Measurements from ENCODE around the gene SEMA3A.
A peak's percentile ranks its signal among the peaks of the same experiment; 100 is the strongest.
"Not testable (repeated sequence)": the region's sequence is repeated elsewhere in the genome, so short reads cannot be mapped to it uniquely, and the experiment has no call there.

Gene SEMA3A

DNA sequence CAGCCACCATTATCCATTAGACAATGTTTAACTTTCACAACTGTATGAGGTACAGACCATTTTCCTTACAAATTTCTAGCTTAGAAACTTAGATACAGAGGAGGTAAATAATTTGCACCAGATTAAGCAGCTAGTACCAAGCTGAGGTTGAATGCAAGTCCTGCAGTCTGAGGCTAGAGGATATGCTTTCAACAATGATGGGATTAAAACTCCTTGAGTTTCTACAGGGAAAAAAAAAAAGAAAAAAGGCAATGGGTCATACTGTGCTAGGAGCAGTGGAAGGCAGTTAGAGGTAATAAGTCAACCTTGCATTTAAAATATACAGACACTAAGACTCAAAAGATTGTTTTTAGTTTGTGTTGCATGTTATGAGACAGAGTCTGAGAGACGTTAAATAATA is 86.5 kb downstream of the SEMA3A start:
- no peak for DNase-seq

DNA sequence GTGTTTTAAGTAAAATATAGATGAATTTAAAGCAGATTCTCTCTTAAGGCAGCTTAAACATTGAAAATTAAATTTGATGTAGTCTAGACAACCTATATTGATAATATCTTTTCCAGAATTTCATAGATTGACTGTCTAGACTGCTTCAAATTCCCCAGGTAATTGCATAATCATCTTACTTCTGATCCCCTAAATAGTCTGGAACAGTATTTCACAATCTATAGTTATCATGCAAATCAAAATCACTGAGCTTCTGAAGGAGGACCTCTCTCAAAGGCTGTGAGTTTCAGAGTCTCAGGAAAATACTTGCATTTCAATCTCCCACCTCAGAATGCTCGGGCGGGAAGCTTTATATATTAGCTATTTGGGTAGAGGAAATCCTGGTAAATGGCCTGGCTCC is 87.3 kb downstream of the SEMA3A start:
- DNase-seq = no peak

DNA sequence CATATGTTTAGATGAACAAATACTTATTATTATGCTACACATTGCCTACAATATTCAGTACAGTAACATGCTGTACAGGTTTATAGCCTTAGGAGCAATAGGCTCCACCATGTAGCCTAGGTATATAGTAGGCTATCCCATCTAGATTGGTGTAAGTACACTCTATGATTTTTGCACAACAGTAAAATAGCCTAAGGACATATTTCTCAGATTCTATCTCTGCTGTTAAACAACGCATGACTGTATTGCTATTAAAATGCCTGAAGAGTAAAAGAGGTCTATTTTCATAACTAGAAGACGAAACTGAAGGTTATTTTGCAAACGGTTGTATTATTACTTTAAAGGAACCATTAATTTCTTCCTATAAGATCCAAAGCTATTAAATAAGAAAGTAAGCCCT is 88.3 kb downstream of the SEMA3A start:
- DNase-seq = no peak

DNA sequence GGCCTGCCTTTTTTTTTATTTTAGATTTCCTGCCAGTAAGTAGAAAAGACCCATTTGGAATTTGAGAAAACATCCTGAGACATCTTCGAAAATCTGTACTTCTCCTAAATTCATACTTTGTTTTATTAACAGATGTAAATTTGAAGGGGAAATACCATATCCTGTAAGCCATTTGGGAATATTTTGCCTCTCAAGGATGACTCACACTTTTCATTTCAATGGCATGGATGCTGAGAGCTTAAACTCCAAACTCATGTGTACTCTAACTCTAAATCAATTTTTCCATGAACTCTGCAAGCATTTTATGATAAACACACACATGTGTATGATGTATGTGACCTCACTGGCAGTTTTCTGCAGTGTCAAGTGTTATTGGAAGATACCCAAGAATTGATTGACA is 89.0 kb downstream of the SEMA3A start:
- DNase-seq = no peak

DNA sequence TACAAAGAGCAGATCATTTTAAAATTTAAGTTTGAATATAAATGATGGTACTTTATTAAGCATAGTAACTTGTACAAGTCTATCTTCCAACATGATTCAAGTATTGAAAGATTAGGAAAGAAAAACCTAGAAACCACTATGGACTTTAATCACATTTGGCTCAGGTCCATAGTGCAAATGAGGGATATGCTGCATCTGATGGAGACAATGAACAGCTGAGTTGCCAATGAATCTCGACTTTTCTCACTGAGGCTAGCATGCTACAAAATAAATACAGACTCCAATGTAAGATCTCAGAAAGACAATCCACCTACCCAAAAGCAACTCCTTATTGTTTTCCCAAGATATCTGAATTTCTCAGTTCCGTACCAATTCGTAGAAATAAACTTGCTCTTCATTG is 89.8 kb downstream of the SEMA3A start:
- DNase-seq = no peak

DNA sequence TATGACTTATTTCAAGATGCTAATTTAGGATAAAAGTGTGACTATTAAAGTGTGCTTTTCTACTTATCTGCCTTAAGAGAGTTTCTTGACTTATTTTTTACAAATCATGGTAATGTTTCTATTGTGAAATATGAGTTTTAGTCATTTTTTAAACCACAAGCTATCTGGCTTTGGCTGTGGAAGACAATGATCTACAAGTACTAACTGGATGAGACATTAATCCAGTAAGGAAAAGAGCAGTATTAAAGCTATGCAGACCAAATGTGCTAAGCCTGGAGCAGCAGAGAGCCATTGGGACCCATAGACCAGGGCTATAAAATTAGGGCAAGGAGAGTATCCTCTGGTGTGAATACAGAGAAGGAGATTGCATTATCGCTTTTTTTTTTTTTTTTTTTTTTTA is 92.4 kb downstream of the SEMA3A start:
- no peak for DNase-seq

DNA sequence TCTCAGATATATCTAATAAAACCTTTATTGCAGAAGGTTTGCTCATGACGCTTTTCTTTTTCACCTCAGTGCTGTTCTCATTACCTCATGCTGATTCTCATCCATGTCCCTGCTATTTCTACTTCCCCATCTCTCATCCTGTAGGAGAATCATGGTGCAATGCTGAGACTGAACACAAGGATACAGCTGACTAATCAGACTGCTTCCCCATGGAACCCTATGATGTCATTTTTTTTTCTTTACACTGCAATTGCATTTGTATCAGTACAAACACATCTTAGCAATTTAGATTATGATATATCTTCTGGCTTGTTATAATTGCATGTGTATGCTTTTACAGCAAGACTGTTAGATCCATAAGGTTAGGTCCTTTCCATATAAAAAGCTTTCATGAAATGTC is 93.7 kb downstream of the SEMA3A start:
- no peak for DNase-seq

DNA sequence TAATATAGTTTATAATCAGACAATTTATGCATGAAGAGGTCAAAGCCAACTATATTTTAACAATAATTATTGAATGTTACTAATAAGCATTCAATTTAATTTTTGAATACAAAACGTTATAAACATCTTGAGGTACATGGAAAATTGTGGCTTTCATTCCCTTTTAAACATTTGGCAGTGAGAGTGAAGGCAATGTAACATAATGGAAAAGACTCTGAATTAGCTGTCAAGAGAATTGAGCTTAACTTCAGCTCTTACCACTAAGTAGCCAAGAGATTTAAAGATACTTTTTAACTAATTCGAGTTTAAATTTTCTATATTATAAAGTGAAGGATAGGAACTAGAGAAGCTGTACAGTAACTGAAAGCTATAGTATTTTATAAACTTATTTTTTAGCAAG is 98.6 kb downstream of the SEMA3A start:
- DNase-seq = no peak

DNA sequence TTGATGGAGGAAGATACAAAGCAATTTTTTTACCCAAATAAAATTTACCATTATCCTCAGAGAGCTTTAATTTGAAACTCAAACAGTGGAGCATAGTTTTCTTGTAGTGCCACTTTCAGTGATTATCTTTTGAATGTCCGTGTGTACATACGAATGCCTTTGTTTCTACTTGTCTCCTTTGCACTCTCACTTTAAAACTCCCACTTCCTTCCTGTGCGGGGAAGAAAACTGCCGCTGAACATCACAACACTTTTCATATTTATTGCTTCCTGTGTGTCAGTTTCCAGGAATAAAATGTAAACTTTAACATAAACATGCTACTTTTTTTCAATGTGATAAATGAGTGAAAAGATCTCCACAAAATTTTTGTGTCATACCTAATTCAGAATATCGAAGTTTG is 102.4 kb downstream of the SEMA3A start:
- no peak for DNase-seq

DNA sequence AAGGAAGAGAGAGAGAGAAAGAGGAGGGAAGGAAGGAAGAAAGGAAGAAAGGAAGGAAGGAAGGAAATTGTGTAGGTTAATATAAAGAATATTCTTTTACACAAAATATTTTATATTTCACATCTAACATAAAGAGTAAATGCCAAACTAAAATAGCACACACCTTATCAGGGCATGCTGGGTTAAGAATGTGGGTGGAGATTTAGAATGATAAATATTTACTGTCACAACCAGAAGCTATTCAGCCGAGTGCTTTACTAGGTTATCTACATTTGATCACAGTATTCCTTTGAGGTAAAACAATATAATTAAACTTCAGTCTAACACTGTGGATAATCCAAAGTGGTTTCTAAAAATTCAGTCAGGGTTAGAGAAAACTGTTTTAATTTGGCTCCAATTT is 103.3 kb downstream of the SEMA3A start:
- DNase-seq = no peak

DNA sequence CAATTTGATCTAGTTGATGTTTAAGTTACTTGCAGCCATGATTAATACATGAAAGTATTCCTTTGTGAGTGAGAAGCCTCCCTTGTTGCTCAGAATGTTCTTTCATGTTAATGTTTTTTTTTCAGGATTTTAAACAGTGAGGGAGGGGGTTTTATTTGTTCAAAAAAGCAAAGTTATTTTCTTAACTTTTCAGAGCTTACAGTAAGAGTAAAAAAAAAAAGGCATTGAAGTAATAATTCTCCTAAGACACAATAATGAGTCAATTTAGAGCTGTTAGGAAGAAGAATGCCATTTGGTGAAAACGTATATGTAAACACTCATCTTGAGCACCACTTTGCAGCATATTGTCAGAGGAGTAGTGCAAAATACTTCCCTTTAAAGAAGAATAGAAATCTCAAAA is 105.8 kb downstream of the SEMA3A start:
- no peak for DNase-seq

DNA sequence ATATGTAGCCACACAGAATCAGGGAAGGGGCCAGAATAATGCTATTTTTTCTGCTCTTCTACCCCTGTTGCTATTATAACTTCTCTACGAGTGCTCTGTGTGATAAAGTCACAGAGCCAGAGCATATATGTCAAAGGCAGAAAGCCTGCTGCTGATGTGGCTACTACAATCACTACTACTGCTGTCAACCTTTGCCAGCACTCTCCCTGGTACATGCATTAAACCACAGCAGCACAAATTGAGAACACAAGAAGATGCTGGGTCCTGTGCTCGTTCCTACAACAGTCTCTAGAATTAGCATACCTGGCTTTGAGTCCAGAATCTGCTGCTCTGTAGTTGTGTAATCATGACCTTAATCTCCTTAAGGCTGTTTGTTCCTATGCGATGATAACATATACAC is 108.6 kb downstream of the SEMA3A start:
- DNase-seq = no peak

DNA sequence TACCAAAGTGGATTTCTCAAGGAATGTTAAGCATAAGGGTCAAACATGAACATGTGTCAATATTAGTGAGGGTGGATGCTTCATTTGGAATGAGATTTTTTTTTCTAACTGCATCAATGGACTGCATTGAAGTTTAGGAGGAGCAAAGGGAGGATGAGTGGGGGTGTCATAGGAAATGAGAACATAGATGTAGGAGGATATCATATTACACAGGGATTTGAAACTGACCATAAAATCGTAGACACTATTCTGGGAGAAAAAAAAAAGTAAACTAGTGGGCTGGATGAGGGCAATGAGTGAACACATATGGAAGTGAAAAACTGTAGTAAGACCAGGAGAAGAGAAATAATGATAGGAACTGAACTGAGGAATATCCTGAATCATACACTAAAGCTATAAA is 109.4 kb downstream of the SEMA3A start:
- no peak for DNase-seq

DNA sequence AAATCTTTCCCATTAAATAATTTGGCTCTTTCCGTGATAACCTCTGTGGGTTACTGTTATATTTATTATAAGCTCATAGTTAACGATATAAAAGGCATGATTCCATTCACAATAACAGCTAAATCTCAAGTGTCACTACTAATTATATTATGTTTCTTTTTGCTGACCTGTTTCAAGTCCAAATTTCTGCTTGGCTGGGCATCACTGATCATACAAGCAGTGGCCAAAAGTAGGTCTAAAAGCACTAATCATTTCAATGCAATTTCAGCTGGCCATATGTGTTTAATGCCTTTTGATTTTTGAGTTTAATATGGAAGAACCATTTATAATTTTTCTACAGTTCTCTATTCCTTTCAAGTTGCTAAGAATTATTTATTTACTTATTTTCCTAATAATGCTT is 110.7 kb downstream of the SEMA3A start:
- DNase-seq = no peak

DNA sequence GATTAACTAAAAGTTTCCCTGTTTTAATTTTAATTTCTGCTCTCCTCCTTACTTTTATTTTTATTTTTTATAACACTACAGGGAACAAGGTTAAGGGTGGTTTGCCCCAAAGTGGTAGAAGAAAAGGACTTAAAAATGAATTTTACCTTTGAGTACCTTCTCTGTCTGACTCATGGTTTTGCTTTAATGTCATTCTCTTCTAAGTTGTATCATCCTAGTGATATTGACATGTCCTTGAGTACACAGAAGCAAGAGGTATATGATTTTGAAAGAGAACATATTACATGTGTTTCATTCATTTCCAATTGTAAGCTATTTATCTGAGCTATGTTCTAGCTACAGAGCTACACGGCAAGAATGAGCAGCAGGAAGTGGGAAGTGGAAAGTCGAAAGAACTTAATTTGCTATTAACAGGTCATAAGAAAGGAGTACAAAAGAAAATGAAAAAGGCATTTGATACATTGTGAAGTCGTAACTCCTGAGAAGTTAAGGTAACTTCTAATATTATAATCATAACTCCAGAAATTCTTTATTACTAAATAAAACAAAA is 112.5 kb downstream of the SEMA3A start:
- DNase-seq = no peak

DNA sequence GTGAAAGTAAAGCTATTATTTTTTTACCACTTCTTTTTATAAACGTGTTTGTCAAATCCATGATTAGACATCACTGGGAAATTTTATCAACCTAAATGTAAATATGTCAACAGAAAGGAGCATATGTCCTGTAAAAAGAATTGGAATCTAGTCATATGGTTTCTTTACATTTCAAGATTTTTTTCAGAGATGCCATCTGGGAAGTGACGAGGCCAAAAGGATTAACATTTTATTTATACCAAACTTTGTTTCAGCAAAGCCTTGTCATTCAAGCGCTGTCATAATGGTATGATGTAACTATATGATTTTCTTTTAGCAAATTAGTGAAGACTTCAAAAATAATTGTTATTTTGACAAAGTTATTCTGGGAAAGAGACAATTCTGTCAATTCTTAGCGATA is 117.3 kb downstream of the SEMA3A start:
- peak; percentile 16 for DNase-seq

DNA sequence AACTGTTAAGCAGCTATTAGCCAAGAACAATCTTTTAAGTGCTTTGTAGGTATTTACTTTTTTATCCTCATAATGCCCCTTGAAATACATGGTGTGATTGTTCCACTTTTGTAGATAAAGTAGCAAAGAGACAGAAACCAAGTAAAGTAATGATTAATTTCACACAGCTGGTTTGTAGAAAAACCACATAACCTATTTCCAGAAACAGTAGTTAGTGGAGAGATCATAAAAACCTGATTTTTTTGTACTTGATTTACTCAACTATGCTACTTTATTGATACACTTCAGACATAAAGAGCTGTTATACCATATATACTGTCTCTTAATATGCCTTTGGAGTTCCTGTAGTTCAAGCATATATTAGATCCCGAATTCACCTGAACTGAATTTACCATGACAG is 118.4 kb downstream of the SEMA3A start:
- no peak for DNase-seq

DNA sequence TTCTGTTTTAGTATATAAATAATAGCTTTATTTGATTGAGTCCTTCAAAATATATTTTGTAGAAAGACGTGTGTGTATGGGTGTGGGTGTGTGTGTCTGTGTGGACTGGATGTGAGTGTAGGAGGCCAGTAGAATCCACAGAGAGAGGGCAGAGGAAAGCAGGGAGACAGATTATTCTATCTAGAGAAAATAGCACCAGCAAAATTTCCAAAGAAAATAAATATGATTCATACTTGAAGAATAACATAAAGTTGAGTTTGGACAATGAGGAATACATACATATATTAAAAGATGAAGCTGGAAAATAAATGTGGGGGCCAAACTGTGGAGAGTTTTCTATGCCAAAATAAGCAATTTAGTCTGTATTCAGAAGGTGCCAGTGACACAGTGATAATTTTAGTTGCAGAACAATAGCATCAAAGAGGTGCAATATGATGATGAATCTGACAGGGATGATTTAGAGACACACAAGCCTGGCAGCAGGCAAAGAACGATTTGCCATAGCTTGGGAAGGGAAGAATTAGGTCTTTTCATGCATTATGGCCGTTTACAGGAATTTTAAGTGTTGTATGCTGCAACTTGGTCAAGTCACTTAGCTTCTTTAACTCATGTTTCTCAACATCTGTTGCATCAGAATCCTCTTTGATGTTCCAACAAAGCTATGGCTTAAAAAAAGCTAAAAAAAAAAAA is 121.3 kb downstream of the SEMA3A start:
- no peak for DNase-seq

DNA sequence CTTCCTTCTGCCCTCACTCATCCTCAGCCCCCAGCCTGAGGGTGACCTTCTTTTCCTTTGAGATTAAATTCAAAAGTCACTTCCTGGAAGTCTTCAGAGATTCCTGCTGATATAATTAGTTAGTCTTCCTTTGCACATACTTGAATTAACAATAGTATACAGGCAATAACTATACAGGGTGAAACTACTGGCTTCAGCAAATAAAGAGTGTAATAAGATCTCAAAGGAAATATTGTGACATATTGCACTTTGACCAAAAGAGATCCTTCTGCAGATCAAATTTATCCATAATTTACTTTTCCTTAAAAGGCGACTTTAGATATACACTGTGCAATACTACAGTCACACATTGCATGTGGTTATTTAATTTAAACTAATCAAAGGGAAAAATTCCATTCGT is 123.8 kb downstream of the SEMA3A start:
- DNase-seq = no peak

DNA sequence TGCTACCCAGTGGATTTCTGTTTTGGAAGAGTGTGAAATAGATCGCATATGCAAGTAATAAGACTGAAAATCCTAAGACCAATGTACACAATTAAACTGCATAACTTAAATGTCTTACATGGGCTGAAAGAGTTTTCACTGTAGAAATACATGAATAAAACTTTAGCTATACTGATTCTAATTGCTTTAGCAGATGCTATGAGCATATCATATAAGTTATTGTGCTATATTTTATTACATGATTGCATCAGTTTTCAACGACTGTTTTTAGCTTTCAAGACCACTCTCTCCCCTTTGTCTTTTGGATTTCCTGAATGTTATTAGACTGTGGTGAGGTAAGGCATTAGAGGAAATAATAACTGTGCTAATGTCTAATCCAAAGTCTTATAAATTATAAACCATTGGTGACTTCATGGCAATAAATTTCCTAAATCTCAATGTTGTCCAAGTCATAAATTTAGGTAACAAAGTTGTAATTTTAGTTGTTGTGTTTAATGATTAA is 124.5 kb downstream of the SEMA3A start:
- no peak for DNase-seq

DNA sequence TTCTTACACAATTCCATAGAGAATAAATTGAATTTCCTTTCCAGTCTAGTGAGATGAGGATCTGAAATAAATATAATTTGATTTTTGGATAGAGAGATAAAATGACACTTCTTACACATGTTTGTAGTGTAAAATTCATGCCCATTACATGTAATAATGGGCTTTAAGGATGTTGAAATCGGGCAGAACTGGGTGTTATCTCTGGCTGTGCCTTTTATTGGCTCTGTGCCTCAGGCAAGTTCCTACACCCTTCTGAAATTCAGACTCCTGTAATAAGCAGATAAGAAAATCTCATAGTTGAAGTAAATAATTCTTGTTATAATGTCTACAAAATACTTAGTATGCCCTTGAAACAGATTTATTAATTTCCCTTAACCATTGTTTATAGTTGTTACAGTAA is 125.6 kb downstream of the SEMA3A start:
- no peak for DNase-seq

DNA sequence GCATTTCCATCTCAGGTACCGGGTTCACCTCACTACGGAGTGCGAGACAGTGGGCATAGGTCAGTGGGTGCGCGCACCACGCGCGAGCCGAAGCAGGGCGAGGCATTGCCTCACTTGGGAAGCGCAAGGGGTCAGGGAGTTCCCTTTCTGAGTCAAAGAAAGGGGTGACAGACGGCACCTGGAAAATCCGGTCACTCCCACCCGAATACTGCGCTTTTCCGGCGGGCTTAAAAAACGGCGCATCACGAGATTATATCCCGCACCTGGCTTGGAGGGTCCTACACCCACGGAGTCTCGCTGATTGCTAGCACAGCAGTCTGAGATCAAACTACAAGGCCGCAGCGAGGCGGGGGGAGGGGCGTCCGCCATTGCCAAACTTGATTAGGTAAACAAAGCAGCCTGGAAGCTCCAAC is 132.1 kb downstream of the SEMA3A start:
- not testable (repeated sequence) for DNase-seq

DNA sequence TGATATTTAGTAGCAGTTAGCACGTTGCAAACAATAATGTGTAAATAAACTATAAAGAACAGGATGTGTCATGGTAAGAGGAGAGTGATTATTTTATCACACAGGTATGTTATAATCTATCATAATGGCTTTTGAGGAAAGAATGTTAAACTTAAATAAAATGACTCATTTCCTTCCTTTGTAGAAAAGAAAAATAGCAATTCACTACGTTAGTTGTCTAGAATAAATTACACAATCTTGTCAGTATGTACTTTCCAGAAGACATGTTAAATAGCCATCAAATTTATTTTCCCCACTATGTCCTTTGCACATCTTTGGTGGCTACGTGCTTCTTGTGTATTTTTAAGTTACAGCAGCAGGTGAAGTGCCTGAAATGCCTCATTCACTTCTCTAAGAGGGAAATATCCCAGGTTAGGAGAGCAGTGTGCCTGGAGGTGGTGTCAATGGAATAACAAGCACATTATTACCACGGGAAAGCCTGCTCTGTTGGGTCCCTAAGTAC is 133.8 kb downstream of the SEMA3A start:
- no peak for DNase-seq

DNA sequence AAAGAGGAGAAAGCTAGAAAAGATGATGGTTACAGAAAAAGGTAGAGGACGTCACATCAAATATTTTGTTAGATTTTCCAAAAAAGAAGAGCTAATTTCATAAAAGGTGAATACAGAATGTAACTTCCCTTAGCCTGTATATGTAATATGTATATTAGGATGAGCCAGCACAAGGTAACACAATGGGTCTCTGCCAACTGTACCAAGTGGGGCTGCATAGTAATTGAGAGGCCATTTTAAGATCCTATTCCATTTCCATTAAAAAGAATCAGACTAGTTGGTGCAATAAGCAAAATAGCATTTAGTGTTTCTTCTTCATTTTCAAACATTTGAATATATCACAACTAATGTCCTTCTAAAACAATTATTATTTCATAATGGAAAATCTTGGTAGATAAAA is 134.6 kb downstream of the SEMA3A start:
- no peak for DNase-seq
